Ishikawa (cell line): ENCODE results near the gene ATP13A3.

Experiments
- CEBPB ChIP-seq: IDR thresholded peaks from 2 replicates; pipeline ENCODE4 v1.6.1; 2012
- CREB1 ChIP-seq: IDR thresholded peaks from 2 replicates; pipeline ENCODE4 v1.6.1; 2012; ENCODE audit warnings: low read depth
- EGR1 ChIP-seq: IDR thresholded peaks from 2 replicates; pipeline ENCODE4 v1.6.1; 2012
- EP300 ChIP-seq: IDR thresholded peaks from 2 replicates; pipeline ENCODE4 v1.6.1; 2012; ENCODE audit warnings: borderline replicate concordance
- FOXM1 ChIP-seq: IDR thresholded peaks from 2 replicates; pipeline ENCODE4 v1.6.1; 2012; ENCODE audit warnings: low read depth, borderline replicate concordance
- MAX ChIP-seq: IDR thresholded peaks from 2 replicates; pipeline ENCODE4 v1.6.1; 2012
- NFIC ChIP-seq: IDR thresholded peaks from 2 replicates; pipeline ENCODE4 v1.6.1; 2012
- RAD21 ChIP-seq: IDR thresholded peaks from 2 replicates; pipeline ENCODE4 v1.6.1; 2012; ENCODE audit warnings: low read depth
- REST ChIP-seq: IDR thresholded peaks from 2 replicates; pipeline ENCODE4 v1.6.1; 2012; ENCODE audit warnings: low read depth, mild to moderate bottlenecking
- TAF1 ChIP-seq: IDR thresholded peaks from 2 replicates; pipeline ENCODE4 v1.6.1; 2012; ENCODE audit warnings: low read depth, mild to moderate bottlenecking
- TCF12 ChIP-seq: IDR thresholded peaks from 2 replicates; pipeline ENCODE4 v1.6.1; 2012; ENCODE audit warnings: low read depth
- TEAD4 ChIP-seq: IDR thresholded peaks from 2 replicates; pipeline ENCODE4 v1.6.1; 2012
- USF1 ChIP-seq: IDR thresholded peaks from 2 replicates; pipeline ENCODE4 v1.6.1; 2012
- YY1 ChIP-seq: IDR thresholded peaks from 2 replicates; pipeline ENCODE4 v1.6.1; 2012; ENCODE audit warnings: low read depth
- ZBTB7A ChIP-seq: IDR thresholded peaks from 2 replicates; pipeline ENCODE4 v1.6.1; 2012; ENCODE audit warnings: low read depth

Gene ATP13A3

GRCh38 chr3:194492001-194492400 lies 5.2 kb upstream of the ATP13A3 start:
- TF ChIP-seq ZBTB7A (no peak), USF1 (no peak), TAF1 (no peak), TEAD4 (no peak), TCF12 (no peak), RAD21 (no peak), CEBPB (no peak), NFIC (no peak), REST (no peak), EGR1 (no peak), CREB1 (no peak), MAX (no peak), YY1 (no peak), FOXM1 (no peak), EP300 (no peak)

GRCh38 chr3:194489736-194490612 lies 3.2 kb upstream of the ATP13A3 start:
- TF ChIP-seq FOXM1 (no peak), NFIC (no peak), YY1 (no peak), REST (no peak), TAF1 (no peak), CEBPB (no peak), ZBTB7A (no peak)

- peak; percentile 28; the same call in 1 of the 2 replicates for TF ChIP-seq MAX
- TF ChIP-seq REST = no peak
Measured at GRCh38 chr3:194488055-194488742, 1.4 kb upstream of the ATP13A3 start.

- no peak for TF ChIP-seq CEBPB
- no peak for TF ChIP-seq NFIC
- no peak for TF ChIP-seq CREB1
- no peak for TF ChIP-seq ZBTB7A
- no peak for TF ChIP-seq REST
- TF ChIP-seq USF1 = no peak
- TF ChIP-seq FOXM1 = no peak
- TF ChIP-seq RAD21 = no peak
- no peak for TF ChIP-seq YY1
- no peak for TF ChIP-seq EP300
- TF ChIP-seq MAX = no peak
Measured at GRCh38 chr3:194487289-194488054, 670 bp upstream of the ATP13A3 start.
